Body of pancreas (tissue), 4 donors: ENCODE measurements around the gene USP21. TPM values are rescaled to one million over a fixed set of nuclear protein-coding genes. Genes with fewer than 3 reads are reported as not detected.

Source experiments
- ATAC-seq: fragments of 150-250 bp; one replicate; pipeline ENCODE4 v1.9.1; 2016
- DNase-seq, 4 donors: peaks; one replicate each; pipeline ENCODE4 v3.0.0-alpha.2; 2019
- H3K27ac ChIP-seq, 4 donors: fragments of 200-600 bp; sonication (generic); 1 replicate in 3 of 4; 2 replicates in 1 of 4; pipeline versions ENCODE4 v1.5.1 to v1.6.1; 2016 to 2019; ENCODE audit warnings: mild to moderate bottlenecking in 1 of 4, mixed read lengths in 1 of 4, moderate library complexity in 1 of 4
- H3K27me3 ChIP-seq, 2 donors: fragments of 200-600 bp; sonication (generic); one replicate each; pipeline ENCODE4 v1.6.0; 2016; ENCODE audit warnings: mild to moderate bottlenecking in 1 of 2
- H3K36me3 ChIP-seq, 2 donors: fragments of 200-600 bp; sonication (generic); replicated peaks in 1 of 2; 2 replicates each; pipeline ENCODE4 v1.5.1; 2016; ENCODE audit warnings: low read depth in 2 of 2; ENCODE audit not compliant: insufficient read depth in 1 of 2
- H3K4me1 ChIP-seq: fragments of 200-600 bp; sonication (generic); one replicate; pipeline ENCODE4 v1.6.0; 2016
- H3K4me3 ChIP-seq, 2 donors: fragments of 200-600 bp; sonication (generic); 1 replicate in 1 of 2; 2 replicates in 1 of 2; pipeline ENCODE4 v1.5.1; 2016 to 2019
- H3K9me3 ChIP-seq, 3 donors: fragments of 200-600 bp; sonication (generic); 1 replicate in 2 of 3; 2 replicates in 1 of 3; pipeline ENCODE4 v1.5.1; 2016
- POLR2A ChIP-seq, 3 donors: fragments of 450-650 bp; IDR thresholded peaks; one replicate each; pipeline ENCODE4 v1.6.1; 2016; ENCODE audit warnings: antibody characterized with exemption in 3 of 3, mild to moderate bottlenecking in 2 of 3
- WGBS, 2 donors: methylation state at CpG; one replicate each; pipeline ENCODE4 v1.1.5; 2017; 5-methylcytosine and 5-hydroxymethylcytosine counted together
- intact Hi-C: fragments of 100-400 bp; cut with DNase I; formaldehyde crosslinking; loops from one replicate; pipeline ENCODE4 v1.15.1; 2023
- total RNA-seq, 2 donors: library from RNA; depleted of rRNA; stranded (reverse); fragments of >200 nt; gene quantifications; one replicate each; pipeline ENCODE4 v1.1.0, GENCODE V29; 2016
- TF ChIP-seq, protein P1 (sequence below), 7 experiments: fragments of 450-650 bp in 4 of 7; fragments of 200-600 bp in 3 of 7; sonication (generic) in 3 of 7; IDR thresholded peaks; one replicate each; pipeline ENCODE4 v1.5.1; 2016 to 2019; ENCODE audit warnings: antibody characterized with exemption in 7 of 7

Gene USP21
- total RNA-seq, 2 donors from 2014 or later = 17.8 to 21.0 TPM

DNA sequence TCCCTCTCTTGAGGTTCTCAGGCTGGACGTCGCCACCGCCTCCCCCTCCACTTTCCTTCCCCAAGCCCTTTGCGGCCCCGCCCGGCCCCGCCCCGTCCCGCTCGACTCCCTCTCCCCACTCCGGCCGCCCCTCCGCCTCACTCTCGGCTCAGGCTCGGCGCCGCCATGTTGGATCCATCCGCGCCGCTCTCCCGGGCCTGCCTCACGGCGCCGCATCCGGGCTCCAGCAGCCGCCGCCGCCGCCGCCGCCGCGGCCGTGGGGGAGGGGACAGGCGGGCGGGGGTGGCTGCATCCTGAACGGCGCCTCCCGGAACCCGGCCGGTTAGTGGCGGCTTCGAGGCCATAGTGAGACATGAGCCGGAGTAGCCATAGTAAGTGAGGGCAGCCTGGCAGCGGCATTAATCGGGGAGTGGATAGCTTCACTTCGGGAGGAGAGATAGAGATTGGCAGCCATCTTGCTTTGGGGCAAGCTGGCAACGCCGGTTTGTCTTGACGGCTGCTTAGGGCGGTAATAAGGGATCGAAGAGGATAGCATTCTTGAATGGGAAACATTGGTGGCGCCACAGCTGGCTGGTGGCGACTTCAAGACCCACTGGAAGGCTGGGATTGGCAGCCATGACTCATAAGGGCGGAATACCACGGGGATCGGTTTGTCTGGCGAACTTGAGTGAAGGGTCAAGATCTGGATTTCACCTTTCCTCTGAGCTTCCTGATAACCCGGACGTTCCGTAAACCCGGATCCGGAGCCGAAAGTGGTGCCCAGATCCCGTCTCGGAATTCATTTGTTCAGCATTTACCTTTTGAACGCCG lies 26.7 kb upstream of the USP21 start, which contains the start of gene DEDD:
DEDD (minus strand) TSS at position 258 of the 810 bp plus-strand sequence. CDS start 8,205 bp downstream, outside the sequence.
- H3K27ac ChIP-seq = peak within 1 kb of the TSS; percentile 88 to 95 (median 91)
- peaks cover 0 to 1% of the 10 kb centered on the region in 2 donors for H3K36me3 ChIP-seq
- 0 to 1% methylated on average over 26 to 68 of the region's 68 CpGs for WGBS, 2 donors
- H3K9me3 ChIP-seq = no peaks in the 10 kb centered on the region
- no peaks in the 10 kb centered on the region for H3K27me3 ChIP-seq
- H3K4me3 ChIP-seq = peak within 1 kb of the TSS; percentile 66 to 91
- peaks cover 42% of the 10 kb centered on the region for H3K4me1 ChIP-seq
- peak; percentile 94 for ATAC-seq
- DNase-seq = peak; percentile 92 to 97 (median 94)
- peak; percentile 38 to 62 (median 53) for TF ChIP-seq POLR2A (IDR thresholded peaks at IDR 0.05)
- TF ChIP-seq, protein P1, sequence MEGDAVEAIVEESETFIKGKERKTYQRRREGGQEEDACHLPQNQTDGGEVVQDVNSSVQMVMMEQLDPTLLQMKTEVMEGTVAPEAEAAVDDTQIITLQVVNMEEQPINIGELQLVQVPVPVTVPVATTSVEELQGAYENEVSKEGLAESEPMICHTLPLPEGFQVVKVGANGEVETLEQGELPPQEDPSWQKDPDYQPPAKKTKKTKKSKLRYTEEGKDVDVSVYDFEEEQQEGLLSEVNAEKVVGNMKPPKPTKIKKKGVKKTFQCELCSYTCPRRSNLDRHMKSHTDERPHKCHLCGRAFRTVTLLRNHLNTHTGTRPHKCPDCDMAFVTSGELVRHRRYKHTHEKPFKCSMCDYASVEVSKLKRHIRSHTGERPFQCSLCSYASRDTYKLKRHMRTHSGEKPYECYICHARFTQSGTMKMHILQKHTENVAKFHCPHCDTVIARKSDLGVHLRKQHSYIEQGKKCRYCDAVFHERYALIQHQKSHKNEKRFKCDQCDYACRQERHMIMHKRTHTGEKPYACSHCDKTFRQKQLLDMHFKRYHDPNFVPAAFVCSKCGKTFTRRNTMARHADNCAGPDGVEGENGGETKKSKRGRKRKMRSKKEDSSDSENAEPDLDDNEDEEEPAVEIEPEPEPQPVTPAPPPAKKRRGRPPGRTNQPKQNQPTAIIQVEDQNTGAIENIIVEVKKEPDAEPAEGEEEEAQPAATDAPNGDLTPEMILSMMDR (IDR thresholded peaks at IDR 0.05) = no peak
- intact Hi-C loops = no loop called here

DNA sequence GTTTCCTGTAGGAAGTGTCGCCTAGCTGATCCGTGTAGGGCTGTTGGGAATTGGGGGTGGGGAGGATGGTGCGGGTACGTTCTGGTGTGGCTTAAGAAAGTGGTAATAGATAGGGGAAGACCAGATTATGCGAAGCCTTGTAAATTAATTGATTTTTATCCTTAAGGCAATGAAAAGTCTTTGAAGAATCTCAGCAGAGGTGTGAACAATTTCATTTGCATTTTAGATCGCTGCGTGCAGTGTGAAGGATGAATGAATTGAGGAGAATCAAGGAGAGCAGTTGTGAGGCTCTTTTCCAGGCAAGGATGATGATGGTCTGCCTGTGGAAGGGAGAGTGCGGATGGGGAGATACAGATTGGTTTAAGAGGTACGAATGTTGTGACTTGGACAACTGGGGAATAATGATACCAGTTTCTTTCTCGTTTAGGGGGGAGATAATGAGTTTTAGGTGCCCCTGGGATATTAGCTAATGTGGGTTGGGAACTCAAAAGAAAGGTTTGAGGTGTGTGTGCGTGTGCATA lies 26.0 kb upstream of the USP21 start:
- no peak for DNase-seq
- peak overlapping the region; percentile 66 to 91 for H3K4me3 ChIP-seq
- intact Hi-C loops = no loop called here
- 3 to 4% methylated on average over 11 of the region's 11 CpGs for WGBS, 2 donors
- ATAC-seq = no peak
- peaks cover 42% of the 10 kb centered on the region for H3K4me1 ChIP-seq
- TF ChIP-seq, protein P1 (IDR thresholded peaks at IDR 0.05) = no peak
- TF ChIP-seq POLR2A (IDR thresholded peaks at IDR 0.05) = no peak
- H3K9me3 ChIP-seq = no peaks in the 10 kb centered on the region
- H3K27me3 ChIP-seq = no peaks in the 10 kb centered on the region
- peak overlapping the region; percentile 88 to 95 (median 91) for H3K27ac ChIP-seq
- no peaks in the 10 kb centered on the region for H3K36me3 ChIP-seq

DNA sequence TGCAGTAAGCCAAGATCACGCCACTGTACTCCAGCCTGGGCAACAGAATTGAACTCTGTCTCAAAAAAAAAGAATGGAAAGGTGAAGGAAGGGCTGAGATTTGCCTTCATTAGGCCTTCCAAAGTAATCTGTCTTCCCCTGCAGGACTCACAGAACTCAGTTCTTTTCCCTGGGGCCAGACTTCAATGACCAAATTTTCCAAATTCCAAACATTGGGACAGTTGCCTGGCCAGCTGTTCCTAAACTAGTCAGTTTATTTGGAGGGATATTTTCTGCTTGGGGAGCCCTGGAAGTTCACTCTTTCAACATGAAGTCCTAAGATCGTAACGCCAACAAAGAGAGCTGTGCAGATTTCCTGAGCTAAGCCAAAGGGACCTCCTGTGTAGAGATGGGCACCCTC lies 21.4 kb upstream of the USP21 start:
- intact Hi-C loops = no loop called here
- no peak for DNase-seq
- Histone ChIP-seq H3K36me3 (no peaks in the 10 kb centered on the region), H3K4me1 (peaks cover 15% of the 10 kb centered on the region), H3K4me3 (no peak overlapping the region), H3K27ac (no peak overlapping the region), H3K9me3 (no peaks in the 10 kb centered on the region), H3K27me3 (no peaks in the 10 kb centered on the region)
- no peak for ATAC-seq
- WGBS, 2 donors = 82 to 86% methylated on average over 3 of the region's 3 CpGs
- TF ChIP-seq, protein P1 (IDR thresholded peaks at IDR 0.05) = no peak
- TF ChIP-seq POLR2A (IDR thresholded peaks at IDR 0.05) = no peak

DNA sequence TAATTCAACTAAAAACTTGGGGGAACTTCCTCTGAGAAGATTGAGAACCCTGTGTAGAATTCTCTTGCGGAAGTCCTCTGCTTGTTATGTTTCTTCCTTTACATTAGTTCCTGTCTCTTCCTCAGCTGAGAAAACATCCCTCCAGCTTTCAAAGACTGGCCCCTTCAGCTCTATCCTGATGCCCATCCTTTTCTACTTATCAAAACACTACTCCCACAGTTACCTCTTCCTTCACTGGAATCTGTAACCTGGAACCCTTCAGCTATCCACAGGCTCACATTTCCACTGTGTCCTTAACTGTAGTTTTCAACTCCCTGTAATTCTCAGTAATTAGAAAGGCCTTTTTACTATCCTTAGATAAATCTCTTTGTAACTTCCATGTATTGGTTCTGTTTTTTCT lies 20.9 kb upstream of the USP21 start:
- Histone ChIP-seq H3K4me3 (no peak overlapping the region), H3K27me3 (no peaks in the 10 kb centered on the region), H3K36me3 (no peaks in the 10 kb centered on the region), H3K27ac (no peak overlapping the region), H3K9me3 (no peaks in the 10 kb centered on the region), H3K4me1 (peaks cover 15% of the 10 kb centered on the region)
- intact Hi-C loops = no loop called here
- ATAC-seq (no peak), DNase-seq (no peak)
- TF ChIP-seq POLR2A (IDR thresholded peaks at IDR 0.05) = no peak
- TF ChIP-seq, protein P1 (IDR thresholded peaks at IDR 0.05) = no peak
- WGBS, 2 donors = 64 to 90% methylated on average over 1 of the region's 1 CpG
